Cerebellar cortex (tissue), 1 donor: ENCODE results near the gene SLC26A9.

ENCODE experiments used
- DNase-seq: peaks from one replicate; pipeline ENCODE4 v3.0.0-alpha.2; 2015; ENCODE audit warnings: low spot score

Gene SLC26A9

DNA sequence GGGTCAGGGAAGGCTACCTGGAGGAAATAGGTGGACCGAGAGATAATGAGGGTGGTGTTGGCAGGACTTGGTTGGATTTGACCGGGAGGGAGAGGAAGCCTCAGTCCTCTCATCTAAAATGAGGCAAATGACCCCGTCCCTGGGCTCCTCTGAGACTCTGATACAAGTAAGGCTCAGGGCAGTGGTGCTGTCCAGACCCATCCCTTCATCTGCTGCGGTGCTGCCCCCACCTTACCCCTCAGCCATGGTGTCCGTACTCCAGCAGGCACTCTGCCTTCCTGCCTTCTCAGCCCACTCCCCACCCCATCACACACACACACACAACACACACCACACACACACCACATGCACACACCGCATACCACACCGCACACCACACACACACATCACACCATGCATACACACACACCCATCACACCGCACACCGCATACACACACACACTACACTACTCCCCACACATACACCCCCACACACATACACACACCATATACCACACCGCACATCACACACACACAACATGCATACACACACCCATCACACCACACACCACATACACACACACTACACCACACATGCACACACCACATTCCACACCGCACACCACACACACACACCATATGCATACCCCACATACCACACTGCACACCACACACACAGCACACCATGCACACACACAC, 29.4 kb upstream of the SLC26A9 start:
- DNase-seq, result no peak

DNA sequence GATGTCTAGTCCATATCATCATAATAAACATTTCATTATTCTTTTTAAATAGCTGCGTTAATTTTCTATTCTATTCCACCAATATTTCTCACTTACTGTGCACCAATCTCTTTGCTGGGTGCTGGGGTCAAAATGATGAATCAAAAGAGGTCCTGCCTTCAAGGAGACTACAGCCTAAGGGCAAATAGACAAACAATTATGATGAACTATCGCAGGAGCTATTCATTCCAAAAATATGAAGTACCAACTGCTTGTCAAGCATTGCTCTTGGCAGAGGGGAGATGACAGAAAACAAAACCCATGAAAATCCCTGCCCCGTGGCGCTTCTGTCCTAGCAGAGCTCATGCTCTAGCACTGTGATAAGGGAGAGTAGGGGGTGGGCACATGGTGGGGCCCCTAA, 28.8 kb upstream of the SLC26A9 start:
- no peak for DNase-seq

DNA sequence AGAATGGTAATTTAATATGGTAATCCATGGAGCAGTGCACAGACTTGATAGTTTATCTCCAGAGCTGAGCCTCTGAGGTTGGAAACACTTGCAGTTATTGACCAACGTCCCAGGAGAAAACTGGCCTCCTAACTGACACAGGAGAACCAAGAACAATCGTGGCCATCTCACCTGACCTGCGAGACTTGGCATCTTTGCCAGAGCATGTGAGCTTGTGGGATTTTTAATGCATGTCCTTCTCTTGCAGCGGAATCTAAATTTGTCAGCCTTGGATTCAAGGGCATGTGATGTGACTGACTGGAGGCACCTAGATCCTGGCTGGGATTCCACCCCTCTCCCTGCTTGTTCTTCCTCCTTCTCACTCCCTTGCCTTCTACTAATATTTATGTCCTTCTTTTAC, 27.8 kb upstream of the SLC26A9 start:
- DNase-seq, result no peak

DNA sequence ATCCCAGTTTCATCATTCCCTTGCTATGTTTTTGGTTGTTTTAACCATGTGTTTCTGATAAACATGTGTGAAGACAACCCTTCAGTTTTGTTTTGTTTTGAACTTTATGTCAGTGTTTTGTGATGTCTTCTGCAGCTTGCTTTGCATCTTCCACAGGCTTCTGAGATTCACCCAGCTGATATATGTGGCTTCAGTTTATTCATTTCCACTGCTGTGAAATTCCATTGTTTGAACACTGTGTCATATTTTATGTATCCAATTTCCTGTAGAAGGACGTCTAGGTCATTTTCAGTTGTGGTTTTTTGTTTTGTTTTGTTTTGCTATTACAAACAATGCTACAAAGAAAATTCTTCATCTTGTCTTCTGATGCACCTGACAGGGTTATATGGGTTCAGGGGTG, 27.2 kb upstream of the SLC26A9 start:
- no peak for DNase-seq

DNA sequence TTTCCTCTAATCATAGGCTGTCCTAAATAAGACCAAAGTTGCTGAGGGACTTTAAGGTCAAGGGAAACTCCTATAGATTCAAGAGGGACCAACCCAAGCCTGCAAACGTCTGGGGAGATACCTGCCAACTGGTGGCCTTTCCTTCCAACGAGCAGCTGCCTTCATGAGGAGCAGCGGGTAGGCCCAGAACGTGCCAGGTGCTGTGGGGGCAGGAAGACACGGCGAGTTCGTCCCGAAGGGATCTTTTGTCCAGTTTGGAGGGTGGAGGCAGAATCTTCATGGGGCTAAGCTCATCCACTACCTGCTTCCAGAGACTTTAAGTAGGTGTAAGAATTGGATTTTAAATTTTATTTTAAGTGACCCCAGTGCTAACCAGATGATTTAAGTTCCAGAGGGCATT, 26.0 kb upstream of the SLC26A9 start:
- DNase-seq, result no peak

DNA sequence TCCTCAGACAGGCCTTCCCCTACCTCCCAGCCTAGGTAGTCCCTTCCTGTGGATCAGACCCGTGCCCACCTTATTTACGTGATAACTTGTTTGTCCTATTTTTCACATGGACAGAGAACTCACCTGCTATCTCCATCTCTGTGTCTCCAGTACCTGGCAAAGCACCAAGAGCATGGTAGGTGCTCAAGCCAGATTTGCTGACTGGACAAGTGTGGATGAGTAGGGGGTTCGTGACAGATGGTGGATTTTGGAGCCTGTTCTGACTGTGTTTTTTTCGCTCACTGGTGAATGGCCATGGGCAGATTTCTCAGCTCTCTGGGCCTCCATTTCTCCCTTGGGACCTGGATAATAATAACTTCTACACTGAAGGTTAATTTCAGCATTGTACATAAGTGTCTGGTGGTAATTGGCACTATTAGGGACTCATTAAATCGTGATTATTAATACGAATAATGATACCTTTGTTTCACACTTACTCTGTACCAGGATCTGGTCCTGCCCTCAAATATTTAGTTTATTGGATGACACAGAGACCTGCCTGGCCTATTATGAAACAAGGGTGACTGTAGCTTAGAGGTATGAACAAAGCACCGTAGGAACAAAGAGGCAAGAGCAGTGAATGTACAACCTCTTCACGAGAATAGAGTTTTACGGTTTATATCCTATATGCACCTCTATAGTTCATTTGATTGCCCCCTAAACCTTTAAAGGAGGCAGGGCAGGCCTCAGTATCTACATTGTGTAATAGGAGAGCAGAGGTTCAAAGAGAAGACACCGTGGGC, 24.5 kb upstream of the SLC26A9 start:
- no peak for DNase-seq

DNA sequence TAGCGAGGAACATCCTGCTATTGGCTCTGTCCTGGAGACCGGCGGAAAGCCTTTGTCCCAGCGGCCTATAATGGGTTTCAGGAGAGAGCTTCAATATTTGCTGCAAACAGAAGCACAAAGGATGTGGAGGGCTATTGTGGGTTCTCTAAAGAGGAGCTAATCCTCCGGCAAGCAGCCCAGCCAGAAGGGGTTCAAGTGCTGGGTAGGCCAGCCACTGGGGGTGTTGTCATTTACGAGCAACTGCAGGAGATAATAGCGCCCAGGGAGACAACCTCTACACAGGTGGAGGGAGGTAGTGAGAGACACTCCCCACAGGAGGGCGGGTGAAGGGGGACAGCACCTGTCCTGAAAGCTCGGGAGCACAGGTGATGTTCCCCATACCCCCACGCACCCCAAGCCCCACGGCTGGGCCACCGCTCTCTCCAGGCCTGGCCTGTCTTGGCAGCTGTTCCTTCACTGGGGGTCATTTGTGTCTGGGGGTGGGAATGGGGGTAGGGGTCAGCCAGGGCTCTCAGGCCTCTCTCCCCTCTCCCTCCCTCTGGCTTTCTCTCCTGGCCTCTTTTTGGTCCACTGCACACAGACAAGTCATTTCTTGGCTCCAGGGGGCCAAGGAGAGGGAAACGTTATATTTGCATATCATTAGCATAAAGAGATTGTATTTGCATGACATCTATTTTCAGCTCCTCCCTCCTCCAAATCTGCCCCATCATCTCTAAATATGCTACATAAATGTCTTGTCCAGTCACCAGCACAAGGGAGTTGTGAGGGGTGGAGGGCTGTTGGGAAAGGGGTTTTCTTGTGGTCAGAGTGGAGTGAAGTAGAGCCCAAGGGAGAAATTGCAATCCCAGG, 22.0 kb upstream of the SLC26A9 start:
- DNase-seq, result no peak

DNA sequence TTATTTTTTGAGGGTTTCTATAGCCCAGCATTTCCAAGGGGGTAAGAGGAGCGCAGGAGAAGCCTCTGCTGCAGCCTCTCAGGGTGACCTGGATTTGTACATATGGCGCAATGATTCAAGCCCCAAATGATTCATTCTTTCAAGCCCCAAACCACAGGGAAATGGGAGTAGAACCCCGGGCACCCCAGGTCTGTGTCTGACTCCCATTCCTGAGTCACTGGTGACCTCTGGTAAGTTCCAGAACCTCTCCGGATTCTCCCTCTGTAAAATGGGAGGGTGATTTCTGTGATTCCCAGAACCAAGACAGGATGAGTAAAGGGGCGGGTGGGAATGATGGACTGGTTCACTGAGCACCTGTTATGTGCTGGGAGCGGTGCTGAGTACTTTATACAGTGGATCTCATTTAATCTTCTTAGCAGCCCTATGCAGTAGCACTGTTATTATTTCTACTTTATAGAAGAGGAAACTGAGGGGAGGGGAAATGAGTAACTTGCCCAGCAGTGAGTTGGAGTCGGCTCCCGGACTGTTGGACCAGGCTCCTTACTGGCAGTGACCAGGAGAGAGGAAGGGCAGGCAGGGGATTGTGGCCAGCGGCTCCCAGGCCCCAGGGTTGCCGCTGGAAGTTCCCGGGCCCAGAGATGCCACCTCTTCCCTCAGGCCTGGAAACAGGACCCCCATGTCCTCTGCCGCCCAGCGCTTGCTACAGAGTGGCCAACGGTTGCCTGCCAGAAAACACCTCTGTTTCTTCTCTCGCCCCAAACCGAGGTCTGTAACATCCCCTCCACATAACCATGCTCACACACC, 20.3 kb upstream of the SLC26A9 start:
- DNase-seq, result no peak

DNA sequence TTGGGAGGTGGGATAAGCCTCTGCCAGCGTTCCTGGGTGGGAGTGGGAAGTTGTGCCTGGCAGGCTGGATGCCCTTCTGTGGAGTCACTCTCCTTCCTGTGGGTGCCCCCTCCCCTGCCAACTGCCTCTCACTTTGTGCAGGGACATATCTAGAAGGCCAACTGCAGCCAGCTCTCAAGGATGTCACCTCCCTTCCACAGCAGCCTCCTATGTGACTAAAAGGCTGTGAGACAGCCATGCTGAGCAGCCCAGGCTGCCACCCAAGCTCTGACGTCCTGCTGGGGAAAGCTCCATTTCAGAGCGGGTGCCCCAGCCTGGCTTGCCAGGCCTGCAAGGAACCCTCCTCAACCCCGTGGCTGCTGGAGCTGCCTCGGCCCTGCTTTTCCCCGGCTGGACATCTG, 19.6 kb upstream of the SLC26A9 start:
- no peak for DNase-seq

DNA sequence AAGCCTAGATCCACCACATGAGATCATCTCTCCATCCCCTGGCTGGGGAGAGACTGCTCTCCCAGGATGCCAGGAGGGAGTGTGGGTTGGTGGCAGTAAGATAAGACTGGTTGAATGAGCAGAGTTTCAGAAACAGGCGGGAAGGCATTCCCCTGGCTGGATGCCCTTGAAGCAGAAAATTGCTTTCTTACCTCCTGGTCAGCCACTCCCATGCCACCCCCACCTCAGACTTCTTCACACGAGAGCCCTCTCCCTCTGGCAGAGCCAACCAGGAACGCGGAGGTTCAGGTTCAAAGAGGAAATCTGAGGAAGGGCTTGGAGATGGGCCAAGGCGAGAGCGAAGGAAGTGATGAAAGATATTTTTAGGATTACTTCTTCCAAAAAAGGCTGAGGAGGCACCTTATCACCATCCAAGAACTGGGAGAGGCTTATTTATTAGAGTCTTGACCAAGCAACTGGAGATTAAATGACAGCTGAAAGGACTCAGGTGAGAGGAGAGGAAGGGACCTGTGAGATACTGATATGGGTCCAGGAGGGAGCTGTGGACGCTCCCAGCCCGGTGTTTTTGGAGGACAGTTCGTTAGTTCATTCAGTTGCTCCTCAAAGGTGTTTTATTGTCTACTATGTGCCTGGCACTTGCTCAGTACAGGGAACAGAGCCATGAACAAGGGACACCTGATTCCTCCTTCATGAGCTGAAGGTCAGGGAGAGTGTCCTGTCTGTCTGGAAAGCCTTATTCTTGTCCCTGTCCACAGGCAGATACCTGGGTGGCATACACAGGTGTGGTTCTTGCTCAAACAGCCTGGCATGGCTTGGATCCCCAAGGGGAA, 18.9 kb upstream of the SLC26A9 start:
- no peak for DNase-seq

DNA sequence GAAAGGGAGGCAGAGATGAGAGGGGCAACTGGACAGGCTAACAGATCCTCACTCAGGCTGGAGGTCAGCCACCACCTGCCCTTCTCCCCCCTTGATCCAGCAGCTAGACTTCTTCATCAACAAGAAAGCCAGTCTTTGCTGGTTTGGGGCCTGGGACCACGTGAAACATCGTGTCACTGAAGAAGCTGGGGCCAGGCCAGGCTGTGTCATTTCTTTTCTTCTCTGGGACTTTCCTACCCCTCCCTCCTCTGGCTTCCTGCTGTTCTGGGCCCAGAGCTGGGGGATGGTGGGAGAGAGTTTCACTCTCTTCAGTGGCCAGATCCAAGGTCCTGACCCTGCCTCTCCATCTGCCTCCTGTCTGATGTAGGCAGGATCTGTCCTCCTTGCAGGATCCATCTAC, 18.1 kb upstream of the SLC26A9 start:
- DNase-seq, result no peak

DNA sequence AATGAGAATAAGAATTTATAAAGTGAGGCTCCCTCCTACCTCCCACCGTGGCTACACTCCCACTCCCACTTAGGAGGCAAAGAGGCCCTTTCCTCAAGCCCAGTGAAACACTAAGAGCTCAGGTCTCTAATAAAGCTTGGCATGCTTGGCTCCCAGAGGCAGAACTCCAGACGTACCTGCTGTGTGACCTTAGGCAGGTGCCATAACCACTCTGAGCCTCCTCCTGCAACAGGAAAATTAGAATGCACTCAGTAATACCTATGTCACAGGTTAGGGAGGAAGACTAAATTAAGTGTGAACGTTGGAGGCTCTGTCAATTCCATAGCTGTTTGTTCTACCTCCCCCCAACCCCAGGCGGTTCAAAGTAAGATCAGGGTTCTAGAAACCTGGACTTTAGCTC, 16.5 kb upstream of the SLC26A9 start:
- no peak for DNase-seq

DNA sequence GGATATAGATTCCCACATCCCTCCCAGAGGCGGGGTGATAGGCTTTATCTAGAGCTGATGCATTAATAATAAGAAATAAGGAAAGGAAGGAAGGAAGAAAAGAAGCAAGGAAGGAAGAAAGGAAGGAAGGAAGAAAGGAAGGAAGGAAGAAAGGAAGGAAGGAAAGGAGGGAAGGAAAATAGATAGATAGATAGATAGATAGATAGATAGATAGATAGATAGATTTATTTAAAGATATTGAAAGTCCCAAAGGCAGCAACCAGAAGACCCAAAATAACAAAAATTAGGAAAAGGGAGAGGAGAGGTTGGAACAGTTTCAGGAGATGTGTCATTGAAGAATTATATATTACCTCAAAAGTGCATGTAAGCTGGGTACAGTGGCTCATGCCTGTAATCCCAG, 12.2 kb upstream of the SLC26A9 start:
- DNase-seq, result no peak

DNA sequence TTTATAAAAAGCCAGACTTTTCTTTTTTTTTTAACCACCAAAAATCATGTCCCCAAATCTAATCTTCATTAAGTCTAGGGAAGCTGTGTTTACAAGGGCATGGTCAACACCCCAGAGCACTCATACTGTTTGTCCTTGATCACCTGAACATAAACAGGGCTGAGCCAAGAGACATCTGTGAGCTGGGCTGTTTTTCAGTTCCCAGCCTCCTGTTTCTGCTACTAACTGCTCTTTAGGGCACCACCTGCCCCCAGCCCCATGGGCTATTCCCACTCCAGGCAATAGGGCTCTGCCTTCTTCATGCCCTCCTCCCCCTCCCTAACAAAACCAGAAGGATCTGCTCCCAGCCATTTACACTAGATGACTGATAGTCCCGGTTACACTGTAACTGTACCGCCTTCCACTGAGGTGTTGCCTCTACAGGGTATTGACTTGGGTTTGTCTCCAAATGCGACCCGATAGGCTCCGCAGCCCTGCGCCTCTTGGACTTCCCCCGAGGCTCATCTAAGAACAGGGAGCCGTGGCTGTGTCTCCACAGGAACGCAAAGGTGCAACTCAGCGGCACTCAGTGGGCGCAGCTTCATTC, 11.7 kb upstream of the SLC26A9 start:
- DNase-seq, result no peak

DNA sequence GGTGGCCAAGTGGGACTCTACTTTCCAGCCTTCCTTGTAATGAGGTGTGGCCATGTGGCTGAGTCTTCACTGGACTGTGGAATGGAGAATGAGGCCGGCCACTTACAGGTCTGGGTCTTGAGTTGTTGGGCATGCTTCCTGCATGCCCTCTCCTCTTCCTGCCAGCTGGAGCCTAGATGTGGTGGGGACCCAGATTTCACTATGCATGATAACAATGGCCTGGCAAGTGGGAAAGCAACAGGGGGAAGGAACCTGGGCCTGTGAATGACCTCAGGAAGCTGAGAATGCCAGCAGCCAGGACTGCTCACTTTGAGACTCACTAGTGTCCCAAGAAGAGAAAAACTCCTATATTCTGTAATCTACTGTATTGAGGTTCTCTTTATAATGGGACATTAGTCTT, 8.5 kb upstream of the SLC26A9 start:
- DNase-seq, result no peak

DNA sequence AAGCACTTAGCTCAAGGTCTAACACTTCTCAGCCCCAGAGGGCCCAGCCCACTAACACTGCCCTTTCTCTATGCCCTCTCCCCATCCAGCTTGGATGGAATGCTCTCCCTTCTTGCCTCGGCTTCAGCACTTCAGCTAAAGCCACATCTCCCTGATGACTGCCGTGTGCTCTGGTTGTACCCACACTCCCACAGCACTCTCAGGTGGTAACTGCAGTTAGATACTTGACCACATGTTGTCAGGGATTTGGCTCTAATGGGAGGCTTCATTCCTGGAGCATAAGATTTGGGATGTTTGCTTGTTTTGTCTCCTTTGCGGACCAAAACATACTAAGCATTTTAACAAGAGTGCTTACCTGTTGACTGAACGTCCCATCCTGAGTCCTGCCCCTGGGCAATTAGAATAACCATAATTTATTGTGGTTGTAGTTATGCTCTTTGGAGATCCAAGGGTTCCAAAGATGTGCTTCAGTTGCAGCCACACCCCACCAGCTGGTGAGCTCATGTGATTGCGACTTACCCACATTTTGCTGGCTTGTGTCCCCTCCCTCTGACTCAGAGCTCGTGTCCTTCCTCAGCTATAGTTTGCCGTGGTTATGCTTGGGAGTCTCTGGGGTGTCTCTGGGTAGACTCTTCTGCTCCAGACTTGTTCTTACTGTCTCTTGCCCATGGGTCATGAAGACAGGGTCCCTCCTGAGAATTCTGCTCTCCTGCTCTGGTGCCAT, 7.7 kb upstream of the SLC26A9 start:
- no peak for DNase-seq

DNA sequence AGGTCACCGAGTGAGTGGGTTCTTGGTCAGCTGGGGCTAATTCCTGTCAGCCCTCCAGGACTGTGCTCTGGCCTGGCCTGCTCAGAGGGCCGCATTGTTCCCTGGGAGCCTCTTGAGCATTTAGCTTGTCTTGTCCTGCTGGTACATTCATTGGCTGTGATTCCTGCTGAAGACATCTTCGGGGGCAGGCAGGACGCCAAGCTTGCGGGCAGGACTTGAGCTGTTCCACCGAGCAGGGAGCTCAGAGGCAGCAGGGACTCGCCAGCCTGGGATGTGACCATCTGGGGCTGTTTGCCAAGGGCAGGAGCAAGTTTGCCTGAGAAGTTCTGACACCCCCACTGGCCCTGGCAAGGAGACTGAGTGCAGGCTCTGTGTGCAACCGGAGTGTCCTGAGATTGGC, 7.0 kb upstream of the SLC26A9 start:
- peak; percentile 51 for DNase-seq

DNA sequence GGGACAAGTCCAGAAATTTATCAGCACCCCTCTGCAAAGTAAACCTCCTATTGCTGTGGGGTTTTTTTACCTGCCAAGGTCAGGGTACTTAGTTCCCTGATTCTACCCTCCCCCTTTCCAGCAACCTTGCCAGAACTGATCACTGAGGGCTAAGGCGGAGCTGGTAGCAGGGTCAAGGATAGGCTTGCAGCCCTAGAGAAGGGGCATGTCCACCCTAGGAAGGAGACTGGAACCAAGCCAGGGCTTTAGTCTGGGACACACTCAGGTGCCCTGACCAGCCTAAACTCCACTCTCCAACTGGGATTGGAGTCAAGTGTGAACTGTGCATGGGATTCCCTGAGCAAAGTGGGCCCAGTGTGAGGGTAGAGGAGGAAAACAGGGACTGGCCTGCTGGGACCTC, 6.5 kb upstream of the SLC26A9 start:
- DNase-seq, result no peak

DNA sequence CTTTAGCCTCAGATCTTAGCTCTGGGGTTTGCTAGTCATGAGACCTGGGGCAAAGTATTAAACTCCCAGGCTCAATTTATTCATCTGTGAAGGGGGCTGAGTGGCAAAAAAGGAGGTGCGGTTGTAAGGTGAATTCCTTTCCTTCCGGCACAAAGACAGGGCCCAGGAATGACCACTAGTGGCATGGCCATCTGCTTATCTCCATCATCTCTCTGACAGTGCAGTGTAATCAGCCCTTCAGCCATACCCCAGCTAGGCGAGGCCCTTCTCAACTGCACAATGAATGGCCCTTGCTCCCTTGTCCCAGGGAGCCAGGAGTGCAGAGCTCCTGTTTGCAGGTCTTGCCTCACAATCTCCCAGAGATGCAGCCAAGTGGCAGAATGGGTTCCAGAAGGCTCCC, 5.6 kb upstream of the SLC26A9 start:
- no peak for DNase-seq

DNA sequence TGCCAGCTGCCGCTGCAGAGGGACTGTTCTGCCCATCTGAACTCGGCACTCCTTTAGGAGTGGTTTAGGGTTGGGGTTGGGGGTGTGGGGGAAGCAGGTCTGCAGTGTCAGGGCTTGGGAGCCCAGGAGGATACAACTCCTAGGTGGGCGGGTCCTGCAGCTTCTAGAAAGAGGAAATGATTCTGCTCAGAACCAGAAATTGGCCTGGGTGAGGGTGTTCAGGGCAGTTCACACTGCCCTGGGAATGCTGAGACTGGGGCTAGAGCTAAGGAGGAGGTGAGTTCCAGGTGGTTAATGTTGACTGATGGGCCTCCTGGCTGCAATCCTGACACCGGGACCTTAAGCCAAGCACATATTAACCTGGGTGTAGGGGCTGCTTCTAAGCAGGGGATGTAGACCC, 4.8 kb upstream of the SLC26A9 start:
- no peak for DNase-seq
